GM18858 (cell line): Measurements from ENCODE around the gene C6orf132.

Experiments used
- ATAC-seq: cut with Tn5 transposase; IDR thresholded peaks from one replicate; pipeline ENCODE4 v1.9.1; 2021; ENCODE audit not compliant: unreplicated experiment

C6orf132 gene

DNA sequence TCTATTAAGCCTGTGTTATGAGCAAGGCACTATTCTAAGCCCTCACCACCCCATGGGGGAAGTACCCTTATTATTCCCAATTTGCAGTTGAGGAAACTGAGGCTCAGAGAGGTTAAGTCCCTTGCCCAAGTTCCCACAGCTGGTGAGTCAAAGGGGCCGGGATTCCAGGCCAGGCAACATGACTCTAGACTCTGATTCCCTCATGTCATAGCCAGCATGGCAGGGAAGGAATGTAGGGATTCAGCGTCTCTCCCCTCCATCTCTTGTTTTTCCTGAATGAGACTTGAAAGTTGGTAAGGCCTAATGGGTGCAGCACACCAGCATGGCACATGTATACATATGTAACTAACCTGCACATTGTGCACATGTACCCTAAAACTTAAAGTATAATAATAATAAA is 6.7 kb downstream of the C6orf132 start:
- ATAC-seq: no peak

- ATAC-seq: no peak
Measured at GRCh38 chr6:42135161-42135560, 7.3 kb downstream of the C6orf132 start.

DNA sequence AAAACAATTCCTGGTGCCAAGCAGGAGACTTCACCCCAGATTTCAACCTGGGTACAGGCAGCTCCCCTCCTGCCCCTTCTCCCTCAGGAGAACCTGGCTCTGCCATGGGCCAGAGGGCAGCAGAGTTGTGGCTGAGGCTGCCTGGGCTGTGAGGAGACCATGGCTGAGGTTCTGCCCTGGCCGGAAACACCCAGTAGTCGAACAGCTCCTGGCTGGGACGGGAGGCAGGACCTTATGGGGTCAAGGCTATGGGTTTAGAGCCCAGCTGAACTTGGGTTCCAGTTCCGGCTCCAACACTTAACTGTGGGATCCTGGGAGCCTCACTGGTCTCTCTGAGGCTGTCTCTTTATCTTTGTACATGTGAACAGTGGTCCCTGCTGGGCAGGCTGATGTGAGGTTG is 8.5 kb downstream of the C6orf132 start:
- ATAC-seq: no peak

DNA sequence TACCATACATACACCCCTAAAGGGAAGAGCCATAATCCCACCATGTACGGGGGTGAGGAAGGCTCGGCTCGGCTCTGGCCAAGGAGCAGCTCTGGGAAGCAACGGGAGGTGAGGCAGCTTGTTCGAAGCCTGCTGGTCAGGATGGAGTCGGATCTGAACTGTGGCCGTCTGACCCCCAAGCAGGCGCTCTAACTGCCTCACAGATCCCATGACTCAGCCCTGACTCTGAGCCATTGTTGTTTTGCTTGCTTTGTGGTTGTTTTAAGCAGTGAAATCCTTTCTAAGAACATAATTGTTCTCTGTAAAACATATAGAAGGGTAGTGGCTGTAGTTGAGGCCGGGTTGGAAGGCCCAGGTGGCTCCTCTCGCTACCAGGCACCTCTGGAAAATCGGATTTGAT is 10.9 kb downstream of the C6orf132 start:
- no peak for ATAC-seq

- no peak for ATAC-seq
Measured at GRCh38 chr6:42129360-42129676, 13.1 kb downstream of the C6orf132 start.

GRCh38 chr6:42128460-42129359 is 13.7 kb downstream of the C6orf132 start:
- ATAC-seq: no peak

DNA sequence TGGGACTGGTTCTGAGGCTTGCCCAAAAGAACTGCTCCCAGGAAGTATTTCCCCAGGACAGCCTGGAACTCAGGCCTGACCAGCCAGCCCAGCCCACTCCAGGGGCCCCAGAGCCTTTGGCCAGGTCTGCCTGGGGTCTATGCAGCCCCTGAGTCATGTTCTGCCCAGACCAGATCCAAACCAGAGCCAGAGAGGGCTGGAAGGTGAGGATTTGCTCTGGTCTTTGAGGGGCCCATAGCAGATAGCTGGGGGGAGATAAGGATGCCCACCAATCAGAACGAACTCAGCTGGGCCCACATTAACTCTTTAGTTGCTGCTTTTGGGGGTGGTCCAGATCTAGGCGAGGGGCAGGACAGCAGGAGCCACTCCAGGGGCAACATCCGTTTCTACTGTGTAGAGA is 16.8 kb downstream of the C6orf132 start:
- ATAC-seq: no peak

DNA sequence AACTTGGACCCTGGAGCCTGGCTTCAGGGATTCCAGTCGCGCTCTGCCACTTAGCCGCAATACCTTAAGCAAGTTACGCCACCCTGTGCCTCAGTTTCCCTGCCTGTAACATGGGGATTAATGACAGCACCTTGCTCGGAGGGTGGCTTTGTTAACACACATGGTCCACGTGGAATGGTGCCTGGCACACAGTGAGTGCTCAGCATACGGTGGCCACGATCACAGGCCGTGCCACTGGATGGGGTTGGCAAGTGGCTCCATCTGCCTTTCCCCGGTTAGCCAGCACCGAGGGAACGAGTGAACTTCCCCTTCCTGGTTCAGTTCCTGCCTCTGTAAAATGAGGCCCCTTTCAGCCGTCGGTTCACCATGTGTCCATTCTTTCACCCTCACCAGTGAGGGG is 17.2 kb downstream of the C6orf132 start:
- no peak for ATAC-seq

DNA sequence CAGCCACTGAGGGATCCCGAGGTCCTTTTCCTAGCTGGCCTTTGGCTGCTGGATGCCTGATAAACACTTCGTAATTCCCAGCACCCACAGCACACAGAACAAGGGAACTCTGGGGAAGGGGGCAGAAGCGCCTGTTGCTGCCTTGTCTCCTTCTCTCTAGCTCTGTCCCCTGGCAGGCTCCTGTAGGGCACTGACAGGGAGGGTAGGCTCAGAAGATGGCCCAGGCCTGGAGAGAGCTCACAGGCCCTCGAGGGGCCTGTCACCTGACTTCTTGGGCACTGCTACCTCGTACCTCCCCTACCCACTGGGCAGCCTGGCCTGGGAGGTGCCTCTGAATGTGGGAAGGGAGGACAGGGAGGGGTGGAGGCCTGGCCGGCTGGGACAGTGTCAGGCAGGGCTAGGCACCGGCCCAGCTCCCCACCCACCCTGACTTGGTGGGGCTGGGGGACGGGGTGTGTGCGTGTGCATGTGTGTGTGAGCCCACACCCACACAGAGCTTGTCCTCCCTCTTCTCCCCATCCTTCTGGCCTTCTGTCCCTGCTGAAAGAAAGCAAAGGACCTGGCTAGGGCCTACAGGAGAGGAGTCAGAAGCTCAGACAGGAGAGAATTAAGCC is 18.1 kb downstream of the C6orf132 start:
- ATAC-seq: no peak

DNA sequence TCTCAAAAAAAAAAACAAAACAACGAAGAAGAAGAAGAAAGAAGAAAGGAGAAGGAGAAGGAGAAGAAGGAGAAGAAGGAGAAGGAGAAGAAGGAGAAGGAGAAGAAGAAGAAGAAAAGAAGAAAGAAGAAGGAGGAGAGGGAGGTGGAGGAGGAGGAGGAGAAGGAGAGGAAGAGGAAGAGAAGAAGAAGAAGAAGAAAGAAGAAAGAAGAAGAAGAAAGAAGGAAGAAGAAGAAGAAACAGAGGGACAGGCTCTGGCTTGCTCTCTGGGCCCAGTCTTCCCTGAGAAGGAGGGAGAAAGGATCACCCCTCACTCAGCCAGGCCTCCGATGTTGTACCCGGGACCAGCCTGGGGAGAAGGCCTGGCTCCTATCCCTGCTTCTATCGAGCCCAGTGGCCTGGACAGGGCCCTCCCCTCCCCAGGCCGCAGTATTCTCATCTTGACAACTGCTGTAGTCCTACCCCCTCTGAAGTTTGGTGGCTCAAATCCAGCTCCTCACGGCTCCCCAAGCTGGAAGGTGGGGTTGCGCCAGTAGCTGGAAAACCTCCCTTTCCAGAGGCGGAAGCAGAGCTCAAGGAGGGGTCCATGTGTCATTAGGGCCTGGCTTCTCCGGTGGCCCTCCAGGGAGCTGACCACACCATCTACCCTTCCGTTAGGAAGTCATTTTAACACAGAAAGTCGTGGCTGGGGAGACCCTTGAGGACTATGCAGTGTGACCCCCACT is 18.9 kb downstream of the C6orf132 start:
- no peak for ATAC-seq

DNA sequence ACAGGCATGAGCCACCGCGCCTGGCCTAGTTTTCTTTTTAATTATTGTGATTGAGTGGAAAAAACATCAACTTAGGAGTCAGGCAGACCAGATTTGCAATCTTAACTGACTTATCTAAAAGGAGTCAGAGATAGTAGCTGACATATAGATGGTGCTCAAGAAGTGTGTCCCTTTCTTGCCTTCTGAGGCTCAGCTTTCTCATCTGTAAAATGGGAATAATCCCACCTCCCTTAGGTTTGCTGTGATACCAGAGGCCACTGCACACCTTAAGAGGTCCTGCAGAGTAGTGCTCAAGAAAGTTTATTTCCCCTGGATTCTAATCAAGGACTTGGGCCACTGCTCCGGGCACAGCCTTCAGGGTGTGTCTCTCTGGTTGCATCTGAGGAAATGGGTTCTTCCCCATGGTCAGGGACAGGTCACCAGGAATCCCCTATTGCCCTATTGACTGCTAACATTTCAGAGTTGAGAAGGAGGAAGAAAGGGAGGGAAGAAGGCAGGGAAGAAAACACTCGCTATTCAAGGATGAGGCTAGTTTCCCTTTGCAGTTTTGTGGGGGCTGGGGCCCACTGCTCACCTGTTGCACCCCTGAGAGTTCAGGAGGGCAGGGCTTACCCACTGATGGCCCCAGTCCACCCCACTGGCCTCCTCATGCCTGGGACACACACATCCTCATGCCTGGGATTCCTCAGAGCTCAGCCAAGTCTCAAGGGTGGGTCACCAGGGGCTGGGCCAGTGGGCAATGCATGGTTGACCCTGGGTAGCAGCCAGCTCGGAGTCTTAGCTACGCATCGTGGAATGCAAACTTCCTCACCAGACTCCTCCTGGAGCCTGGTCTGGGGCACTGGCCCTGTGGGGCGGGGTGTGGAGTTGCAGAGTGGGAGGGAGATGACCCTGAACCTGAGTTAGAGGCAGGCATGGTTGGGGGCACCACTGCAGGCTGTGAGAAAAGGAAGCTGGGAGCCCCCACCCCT is 21.2 kb downstream of the C6orf132 start:
- ATAC-seq: no peak

- no peak for ATAC-seq
Measured at GRCh38 chr6:42118162-42119001, 24.0 kb downstream of the C6orf132 start.

- ATAC-seq: no peak
Measured at GRCh38 chr6:42117843-42118161, 24.6 kb downstream of the C6orf132 start.

- no peak for ATAC-seq
Measured at GRCh38 chr6:42113936-42114636, 28.3 kb downstream of the C6orf132 start.

- no peak for ATAC-seq
Measured at GRCh38 chr6:42112351-42112750, 30.1 kb downstream of the C6orf132 start.

- no peak for ATAC-seq
Measured at GRCh38 chr6:42110683-42111082, 31.7 kb downstream of the C6orf132 start.

- no peak for ATAC-seq
Measured at GRCh38 chr6:42108071-42108470, 34.3 kb downstream of the C6orf132 start.

DNA sequence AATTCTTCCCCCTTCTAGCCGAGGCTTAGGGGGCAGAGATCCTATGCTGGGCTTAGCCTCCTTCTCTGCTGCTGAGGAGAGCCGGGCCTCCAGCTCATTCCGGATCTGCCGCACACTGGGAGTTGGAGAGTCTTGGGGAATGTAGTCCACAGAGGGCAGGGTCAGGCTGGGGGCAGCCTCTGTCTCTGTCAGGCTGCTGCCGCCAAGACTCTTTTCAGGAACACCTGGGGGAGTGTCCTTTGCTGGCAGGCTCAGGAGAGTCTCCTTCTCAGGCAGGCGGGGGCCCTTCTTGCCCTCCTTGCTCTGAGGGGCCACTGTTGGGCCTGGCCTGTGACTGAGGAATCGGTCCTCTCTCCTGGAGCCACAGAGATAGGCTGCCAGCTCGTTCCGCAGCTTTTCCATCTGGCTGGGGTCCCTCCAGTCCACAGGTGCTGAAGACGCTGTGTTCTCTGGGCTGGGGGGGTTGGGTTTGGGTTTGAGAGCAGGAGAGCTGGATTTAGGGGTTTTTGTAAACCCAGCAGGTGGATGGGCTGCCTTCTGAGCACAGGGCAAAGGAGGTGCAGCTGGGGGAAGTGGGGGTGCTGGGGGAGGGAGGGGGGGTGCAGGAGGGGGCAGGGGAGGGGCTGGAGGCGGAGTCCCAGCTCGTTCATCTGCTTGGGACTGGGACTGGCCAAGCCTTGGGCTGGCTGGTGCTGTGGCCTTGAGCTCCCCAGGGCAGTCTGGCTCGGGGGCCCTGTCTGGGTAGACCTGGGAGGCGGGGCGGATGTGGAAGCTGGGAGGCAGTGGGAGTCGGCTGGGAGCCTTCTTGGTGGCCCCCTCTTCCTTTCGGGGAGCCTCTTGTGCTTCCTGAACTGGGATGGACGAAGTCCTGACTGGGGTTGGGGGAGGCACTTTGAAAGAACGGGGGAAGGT is 36.1 kb downstream of the C6orf132 start:
- no peak for ATAC-seq
